ENCODE measurements around the gene FAM110A. TPM values are rescaled to one million over a fixed set of nuclear protein-coding genes. Genes with fewer than 3 reads are reported as not detected.

Gene FAM110A
- total and polyA plus RNA-seq, 9 of the 15 experiments (the other 6 are each of a cell fraction or from before 2014, with no cell fraction given) = 0.73 to 15.5 (median 3.6) TPM

GRCh38 chr20:828987-829386 lies 4.5 kb upstream of the FAM110A start (continued):
- TF ChIP-seq ARID4B (CRISPR knock-in tag; IDR thresholded peaks at IDR 0.05) (no peak), KLF6 (CRISPR knock-in tag; IDR thresholded peaks at IDR 0.05; ENCODE audit: borderline replicate concordance) (no peak), SMARCB1 (IDR thresholded peaks at IDR 0.05; ENCODE audit: insufficient read length, low read depth) (no peak), SIRT6 (IDR thresholded peaks at IDR 0.05; ENCODE audit: low read depth, low read length) (no peak), ZNF263 (CRISPR knock-in tag; IDR thresholded peaks at IDR 0.05; ENCODE audit: borderline replicate concordance) (no peak; the same call in 1 of the 2 replicates), CLOCK (CRISPR knock-in tag; IDR thresholded peaks at IDR 0.05; ENCODE audit: borderline replicate concordance) (no peak), SMAD3 (CRISPR knock-in tag; conservative IDR thresholded peaks at IDR 0.05) (0 out of 2 replicates have a peak, but pooled peaks have one; percentile 47), STAG1 (CRISPR knock-in tag; IDR thresholded peaks at IDR 0.05; ENCODE audit: borderline replicate concordance) (no peak), ZNF165 (CRISPR knock-in tag; IDR thresholded peaks at IDR 0.05; ENCODE audit: borderline replicate concordance) (no peak), SFPQ (IDR thresholded peaks at IDR 0.05; ENCODE audit: low read depth, low read length) (no peak)
